ENCODE measurements around the gene LAMB2.

- no peak for TF ChIP-seq POLR2A (IDR thresholded peaks at IDR 0.05; ENCODE audit: low read depth, low read length)
- no peak for TF ChIP-seq POLR2AphosphoS5 (IDR thresholded peaks at IDR 0.05; ENCODE audit: low read depth, low read length)
- no peak for TF ChIP-seq TAF1 (IDR thresholded peaks at IDR 0.05; ENCODE audit: borderline replicate concordance, low read depth, low read length)
Observed at GRCh38 chr3:49157289-49157688, 24.4 kb upstream of the LAMB2 start.
